ENCODE results near the gene SLC1A1.

DNA sequence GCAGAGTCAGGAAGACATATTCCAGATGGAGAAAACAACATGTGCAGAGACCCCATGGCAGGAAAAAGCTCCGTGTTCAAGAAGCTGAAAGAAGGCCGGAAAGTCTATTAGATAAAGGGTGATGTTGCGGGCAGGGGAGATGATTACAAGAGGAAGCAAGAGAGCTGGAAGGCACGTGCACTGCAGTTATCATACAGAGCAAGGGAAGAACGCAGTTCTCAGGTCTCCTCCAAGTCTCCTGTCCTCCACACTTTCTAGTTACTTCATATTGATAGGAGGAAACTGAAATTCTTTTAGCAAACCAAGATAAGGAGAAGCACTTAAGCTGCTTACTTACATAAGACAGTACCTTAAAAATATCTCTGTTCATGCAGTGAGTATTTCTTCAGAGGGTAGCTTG, 113.6 kb downstream of the SLC1A1 start:
- TF ChIP-seq, protein P1, sequence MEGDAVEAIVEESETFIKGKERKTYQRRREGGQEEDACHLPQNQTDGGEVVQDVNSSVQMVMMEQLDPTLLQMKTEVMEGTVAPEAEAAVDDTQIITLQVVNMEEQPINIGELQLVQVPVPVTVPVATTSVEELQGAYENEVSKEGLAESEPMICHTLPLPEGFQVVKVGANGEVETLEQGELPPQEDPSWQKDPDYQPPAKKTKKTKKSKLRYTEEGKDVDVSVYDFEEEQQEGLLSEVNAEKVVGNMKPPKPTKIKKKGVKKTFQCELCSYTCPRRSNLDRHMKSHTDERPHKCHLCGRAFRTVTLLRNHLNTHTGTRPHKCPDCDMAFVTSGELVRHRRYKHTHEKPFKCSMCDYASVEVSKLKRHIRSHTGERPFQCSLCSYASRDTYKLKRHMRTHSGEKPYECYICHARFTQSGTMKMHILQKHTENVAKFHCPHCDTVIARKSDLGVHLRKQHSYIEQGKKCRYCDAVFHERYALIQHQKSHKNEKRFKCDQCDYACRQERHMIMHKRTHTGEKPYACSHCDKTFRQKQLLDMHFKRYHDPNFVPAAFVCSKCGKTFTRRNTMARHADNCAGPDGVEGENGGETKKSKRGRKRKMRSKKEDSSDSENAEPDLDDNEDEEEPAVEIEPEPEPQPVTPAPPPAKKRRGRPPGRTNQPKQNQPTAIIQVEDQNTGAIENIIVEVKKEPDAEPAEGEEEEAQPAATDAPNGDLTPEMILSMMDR (IDR thresholded peaks at IDR 0.05), result no peak
- no peak for TF ChIP-seq POLR2A (IDR thresholded peaks at IDR 0.05)
